NCI-H526 (cell line): ENCODE measurements around the gene SYNGR2.

Experiments used
- DNase-seq, 2 experiments: peaks; one replicate each; lab custom pipeline; 2025; lab: John Stamatoyannopoulos, UW

Gene SYNGR2

GRCh38 chr17:78202666-78203065 lies 34.3 kb downstream of the SYNGR2 start:
- DNase-seq, result no peak

- no peak for DNase-seq
Observed at GRCh38 chr17:78204387-78205123, 36.2 kb downstream of the SYNGR2 start.

GRCh38 chr17:78205124-78205775 lies 36.9 kb downstream of the SYNGR2 start:
- DNase-seq, result no peak

GRCh38 chr17:78206298-78206697 lies 37.9 kb downstream of the SYNGR2 start:
- DNase-seq, result no peak

- DNase-seq, result no peak
Observed at GRCh38 chr17:78208486-78208885, 40.1 kb downstream of the SYNGR2 start.

- no peak for DNase-seq
Observed at GRCh38 chr17:78210111-78210510, 41.7 kb downstream of the SYNGR2 start.

GRCh38 chr17:78211032-78211431 lies 42.7 kb downstream of the SYNGR2 start:
- peak; percentile 83 to 91 for DNase-seq

- peak; percentile 70 to 98 for DNase-seq
Observed at GRCh38 chr17:78214016-78214705, 45.8 kb downstream of the SYNGR2 start, which contains the start of gene BIRC5. TSS of gene BIRC5 (plus strand) at chr17:78214253. CDS start at chr17:78214317, 64 bp downstream.

- DNase-seq, result no peak
Observed at GRCh38 chr17:78214706-78215061, 46.3 kb downstream of the SYNGR2 start.

GRCh38 chr17:78219396-78220150 lies 51.2 kb downstream of the SYNGR2 start:
- DNase-seq, result no peak
